Activated B cell treated with CpG ODN at 0.5 μM for 24 hours (primary cell): ENCODE data around the gene TXNDC11. TPM values are rescaled to one million over a fixed set of nuclear protein-coding genes. Genes with fewer than 3 reads are reported as not detected.

Source experiments
- ATAC-seq: fragments of 200-7000 bp; cut with Tn5 transposase; one replicate; pipeline ENCODE4 v1.10.0; 2021; ENCODE audit warnings: low read depth, mild to moderate bottlenecking, moderate library complexity
- CTCF ChIA-PET: fragments of 350-600 bp; sonication (Branson Sonifier 250); formaldehyde crosslinking; loops from one replicate; lab custom pipeline; 2021; ENCODE audit warnings: antibody characterized with exemption; lab: Charles Lee
- POLR2A ChIA-PET: fragments of 350-600 bp; sonication (Branson Sonifier 250); formaldehyde crosslinking; loops from one replicate; lab custom pipeline; 2021; ENCODE audit warnings: antibody characterized with exemption; lab: Charles Lee
- DNase-seq: peaks from one replicate; pipeline ENCODE4 v3.0.0; 2022
- H3K27ac Mint-ChIP-seq: one replicate; pipeline ENCODE4 v1.8.0; 2020; ENCODE audit warnings: mixed read lengths
- H3K27me3 Mint-ChIP-seq: one replicate; pipeline ENCODE4 v1.8.0; 2021; ENCODE audit warnings: mixed read lengths
- H3K36me3 Mint-ChIP-seq: one replicate; pipeline ENCODE4 v1.8.0; 2021; ENCODE audit warnings: low read depth, mixed read lengths
- H3K4me1 Mint-ChIP-seq: one replicate; pipeline ENCODE4 v1.8.0; 2021; ENCODE audit warnings: mixed read lengths
- H3K4me3 Mint-ChIP-seq: one replicate; pipeline ENCODE4 v1.8.0; 2020; ENCODE audit warnings: mild to moderate bottlenecking, mixed read lengths
- H3K9me3 Mint-ChIP-seq: one replicate; pipeline ENCODE4 v1.8.0; 2020; ENCODE audit warnings: mixed read lengths
- CTCF ChIP-seq: fragments of 200-600 bp; IDR thresholded peaks from one replicate; pipeline ENCODE4 v1.8.0; 2022; ENCODE audit warnings: antibody characterized with exemption, mild to moderate bottlenecking
- intact Hi-C: fragments of 100-400 bp; cut with micrococcal nuclease; formaldehyde crosslinking; loops from one replicate; pipeline ENCODE4 v1.15.1; 2024
- total RNA-seq: library from RNA; stranded (reverse); gene quantifications from 2 replicates; pipeline ENCODE4 v1.2.3, GENCODE V29; 2022

TXNDC11 gene
- total RNA-seq, 1 donor from 2014 or later, result 63.2 TPM

- ChIA-PET POLR2A (interaction anchor here (0.7 to 9.4 kb wide), 7 partner anchors 11 to 802 kb away, joined by 3 to 182 read pairs (median 56); partner anchors contain the start of genes RSL1D1, TXNDC11 and ZC3H7A), CTCF (interaction anchor here (0.9 to 8.1 kb wide), 3 partner anchors 8 to 94 kb away, joined by 3 to 58 read pairs (median 4); partner anchors contain the start of gene ZC3H7A)
- Mint-ChIP-seq H3K27ac (peak overlapping the region; percentile 98), H3K27me3 (no peaks in the 10 kb centered on the region), H3K9me3 (no peaks in the 10 kb centered on the region), H3K4me1 (peaks cover 76% of the 10 kb centered on the region), H3K36me3 (peaks cover 45% of the 10 kb centered on the region), H3K4me3 (peak overlapping the region; percentile 80)
- DNase-seq (no peak), ATAC-seq (no peak)
- intact Hi-C loops, result loop anchor here (5.0 kb wide), 1 partner anchor 197 kb away; the partner anchor contains the start of gene LITAF
- no peak for TF ChIP-seq CTCF
Measured at GRCh38 chr16:11784038-11784369, 41.3 kb upstream of the TXNDC11 start.

DNA sequence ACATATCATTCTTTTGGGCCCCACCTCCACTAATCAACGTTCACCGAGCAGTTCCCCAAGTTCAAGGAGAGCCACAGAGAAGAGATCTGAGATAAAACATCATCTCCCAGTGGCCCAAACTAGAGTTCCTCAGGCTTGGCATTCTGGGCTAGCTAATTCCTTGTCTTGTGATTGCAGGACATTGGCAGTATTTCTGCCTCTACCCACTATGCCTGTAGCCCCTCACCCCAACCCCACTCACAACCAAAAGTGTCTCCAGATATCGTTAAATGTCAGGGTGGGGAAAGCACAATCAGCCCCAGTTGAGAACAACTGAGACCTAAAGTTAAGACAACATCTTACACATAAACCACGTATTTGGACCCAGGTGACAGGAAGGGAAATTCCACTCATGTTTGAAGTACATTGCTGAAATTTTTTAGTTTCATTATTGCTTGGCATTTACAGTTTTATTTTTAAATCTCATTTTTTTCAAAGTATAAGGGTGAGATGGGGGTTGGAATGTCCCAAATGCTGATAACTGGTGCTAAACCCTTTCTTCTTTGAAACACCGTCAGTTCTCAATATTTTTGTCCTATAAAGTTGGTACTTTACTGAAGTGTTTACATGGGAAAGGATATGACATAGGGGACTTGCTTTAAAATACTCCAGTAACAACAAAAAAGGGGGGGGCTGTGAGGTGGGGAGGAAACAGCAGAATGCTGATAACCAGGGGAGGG is 40.8 kb upstream of the TXNDC11 start:
- peak overlapping the region; percentile 80 for H3K4me3 Mint-ChIP-seq
- DNase-seq (peak; percentile 32), ATAC-seq (peak; percentile 76)
- intact Hi-C loops, result loop anchor here (1.0 to 5.0 kb wide), 8 partner anchors 14 to 196 kb away; partner anchors contain the start of genes LITAF, RSL1D1 and ZC3H7A
- ChIA-PET POLR2A (interaction anchor here (0.7 to 9.4 kb wide), 10 partner anchors 12 to 251 kb away, joined by 3 to 182 read pairs (median 8); partner anchors contain the start of genes RSL1D1, TXNDC11 and ZC3H7A), CTCF (interaction anchor here (1.1 to 8.1 kb wide), 3 partner anchors 9 to 14 kb away, joined by 4 to 58 read pairs (median 4); partner anchors contain the start of gene ZC3H7A)
- no peaks in the 10 kb centered on the region for H3K27me3 Mint-ChIP-seq
- no peaks in the 10 kb centered on the region for H3K9me3 Mint-ChIP-seq
- H3K4me1 Mint-ChIP-seq, result peaks cover 73% of the 10 kb centered on the region
- peaks cover 49% of the 10 kb centered on the region for H3K36me3 Mint-ChIP-seq
- peak overlapping the region; percentile 98 for H3K27ac Mint-ChIP-seq
- TF ChIP-seq CTCF, result no peak

DNA sequence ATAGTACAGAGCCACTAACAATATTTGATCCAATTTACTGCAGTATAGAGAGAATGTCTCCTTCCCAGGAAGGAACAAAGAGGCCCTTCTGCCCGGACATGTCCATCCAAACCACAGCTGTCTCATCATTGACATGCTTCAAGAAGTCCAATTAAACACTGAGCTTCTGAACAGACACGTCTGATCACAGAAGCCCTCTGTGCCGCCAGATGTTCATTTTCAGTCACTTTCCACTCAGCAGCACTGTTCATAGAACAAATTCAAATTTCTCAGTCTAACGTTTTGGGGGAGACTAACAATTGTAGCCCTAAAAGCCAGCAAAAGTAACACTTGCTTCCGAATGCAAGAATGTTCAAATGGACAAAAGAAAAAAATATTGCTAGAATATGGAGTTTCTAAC is 39.1 kb upstream of the TXNDC11 start:
- H3K4me1 Mint-ChIP-seq, result peaks cover 61% of the 10 kb centered on the region
- peak overlapping the region; percentile 80 for H3K4me3 Mint-ChIP-seq
- no peaks in the 10 kb centered on the region for H3K9me3 Mint-ChIP-seq
- ChIA-PET POLR2A (interaction anchor here (0.7 to 9.4 kb wide), 10 partner anchors 7 to 211 kb away, joined by 3 to 182 read pairs (median 10); partner anchors contain the start of genes TXNDC11 and ZC3H7A), CTCF (interaction anchor here (0.8 to 8.1 kb wide), 3 partner anchors 11 to 39 kb away, joined by 3 to 58 read pairs (median 4); partner anchors contain the start of genes TXNDC11 and ZC3H7A)
- no peaks in the 10 kb centered on the region for H3K27me3 Mint-ChIP-seq
- peak overlapping the region; percentile 98 for H3K27ac Mint-ChIP-seq
- H3K36me3 Mint-ChIP-seq, result peaks cover 54% of the 10 kb centered on the region
- TF ChIP-seq CTCF, result no peak
- DNase-seq, result no peak
- no peak for ATAC-seq
- intact Hi-C loops, result loop anchor here (5.0 kb wide), 1 partner anchor 194 kb away; the partner anchor contains the start of gene LITAF

GRCh38 chr16:11780991-11781680 is 38.5 kb upstream of the TXNDC11 start:
- CTCF ChIA-PET, result interaction anchor here (0.7 to 8.1 kb wide), 4 partner anchors 11 to 249 kb away, joined by 3 to 58 read pairs (median 4); partner anchors contain the start of genes TXNDC11 and ZC3H7A
- ATAC-seq (no peak), DNase-seq (no peak)
- peaks cover 55% of the 10 kb centered on the region for H3K4me1 Mint-ChIP-seq
- H3K27me3 Mint-ChIP-seq, result no peaks in the 10 kb centered on the region
- peak overlapping the region; percentile 46 for H3K4me3 Mint-ChIP-seq
- intact Hi-C loops, result loop anchor here (5.0 kb wide), 1 partner anchor 194 kb away; the partner anchor contains the start of gene LITAF
- peak overlapping the region; percentile 98 for H3K27ac Mint-ChIP-seq
- no peak for TF ChIP-seq CTCF
- peaks cover 57% of the 10 kb centered on the region for H3K36me3 Mint-ChIP-seq
- POLR2A ChIA-PET, result interaction anchor here (0.6 to 9.4 kb wide), 11 partner anchors 10 to 1411 kb away, joined by 3 to 182 read pairs (median 4); partner anchors contain the start of genes TXNDC11 and ZC3H7A
- H3K9me3 Mint-ChIP-seq, result no peaks in the 10 kb centered on the region
